Astrocyte (in vitro differentiated cells and primary cell): ENCODE measurements around the gene USP17L10. TPM values are rescaled to one million over a fixed set of nuclear protein-coding genes. Genes with fewer than 3 reads are reported as not detected.
"Not testable (repeated sequence)": the region's sequence is repeated elsewhere in the genome, so short reads cannot be mapped to it uniquely, and the experiment has no call there.

ENCODE experiments used
- DNase-seq: peaks from one replicate; pipeline ENCODE4 v3.0.0-alpha.2; 2010; ENCODE audit warnings: low read depth
- FAIRE-seq: peaks from 2 replicates; lab custom pipeline; 2011; peaks lifted over from hg19 to GRCh38; lab: Jason Lieb, UNC
- H2AFZ ChIP-seq: 2 replicates; pipeline ENCODE4 v1.6.0; 2012; ENCODE audit warnings: low read depth, low read length, inconsistent platforms
- H3K27ac ChIP-seq: 2 replicates; pipeline ENCODE4 v1.5.1; 2011; ENCODE audit warnings: low read depth, low read length, inconsistent platforms
- H3K27me3 ChIP-seq: 2 replicates; pipeline ENCODE4 v1.6.0; 2011; ENCODE audit warnings: low read length, inconsistent platforms; ENCODE audit not compliant: insufficient read depth
- H3K36me3 ChIP-seq: 2 replicates; pipeline ENCODE4 v1.5.1; 2011; ENCODE audit warnings: low read length, inconsistent platforms; ENCODE audit not compliant: insufficient read depth
- H3K4me1 ChIP-seq: 2 replicates; pipeline ENCODE4 v1.5.1; 2011; ENCODE audit warnings: low read length, inconsistent platforms; ENCODE audit not compliant: insufficient read depth
- H3K4me2 ChIP-seq: 2 replicates; pipeline ENCODE4 v1.6.0; 2012; ENCODE audit warnings: low read length, inconsistent platforms
- H3K4me3 ChIP-seq: 2 replicates; pipeline ENCODE4 v1.5.1; 2011; ENCODE audit warnings: low read depth, mild to moderate bottlenecking, low read length, inconsistent platforms; ENCODE audit not compliant: insufficient read depth
- H3K79me2 ChIP-seq: 2 replicates; pipeline ENCODE4 v1.6.0; 2012; ENCODE audit warnings: mild to moderate bottlenecking, low read length, inconsistent platforms; ENCODE audit not compliant: insufficient read depth
- H3K9ac ChIP-seq: 2 replicates; pipeline ENCODE4 v1.6.0; 2012; ENCODE audit warnings: mild to moderate bottlenecking, low read length, inconsistent platforms
- H3K9me3 ChIP-seq: 2 replicates; pipeline ENCODE4 v1.5.1; 2012; ENCODE audit warnings: low read depth, mild to moderate bottlenecking, low read length, inconsistent platforms; ENCODE audit not compliant: insufficient read depth
- H4K20me1 ChIP-seq: 2 replicates; pipeline ENCODE4 v1.6.0; 2012; ENCODE audit warnings: low read length, inconsistent platforms; ENCODE audit not compliant: insufficient read depth
- H3K27ac Mint-ChIP-seq: one replicate; pipeline ENCODE4 v1.8.0; 2021; ENCODE audit warnings: mild to moderate bottlenecking, mixed read lengths; ENCODE audit not compliant: unreplicated experiment
- H3K27me3 Mint-ChIP-seq: one replicate; pipeline ENCODE4 v1.8.0; 2021; ENCODE audit warnings: low read depth, mixed read lengths; ENCODE audit not compliant: unreplicated experiment
- H3K36me3 Mint-ChIP-seq: one replicate; pipeline ENCODE4 v1.8.0; 2021; ENCODE audit warnings: low read depth, mixed read lengths; ENCODE audit not compliant: unreplicated experiment
- H3K4me1 Mint-ChIP-seq: one replicate; pipeline ENCODE4 v1.8.0; 2021; ENCODE audit warnings: low read depth, mixed read lengths; ENCODE audit not compliant: unreplicated experiment
- H3K4me3 Mint-ChIP-seq: one replicate; pipeline ENCODE4 v1.8.0; 2021; ENCODE audit warnings: mild to moderate bottlenecking, moderate library complexity, mixed read lengths; ENCODE audit not compliant: unreplicated experiment
- H3K9me3 Mint-ChIP-seq: one replicate; pipeline ENCODE4 v1.8.0; 2021; ENCODE audit warnings: mild to moderate bottlenecking, mixed read lengths; ENCODE audit not compliant: unreplicated experiment
- total RNA-seq: library from RNA; stranded (reverse); gene quantifications from 2 replicates; pipeline ENCODE4 v1.2.1, GENCODE V29; 2021

Gene USP17L10
- total RNA-seq, 1 donor from 2014 or later = not detected

DNA sequence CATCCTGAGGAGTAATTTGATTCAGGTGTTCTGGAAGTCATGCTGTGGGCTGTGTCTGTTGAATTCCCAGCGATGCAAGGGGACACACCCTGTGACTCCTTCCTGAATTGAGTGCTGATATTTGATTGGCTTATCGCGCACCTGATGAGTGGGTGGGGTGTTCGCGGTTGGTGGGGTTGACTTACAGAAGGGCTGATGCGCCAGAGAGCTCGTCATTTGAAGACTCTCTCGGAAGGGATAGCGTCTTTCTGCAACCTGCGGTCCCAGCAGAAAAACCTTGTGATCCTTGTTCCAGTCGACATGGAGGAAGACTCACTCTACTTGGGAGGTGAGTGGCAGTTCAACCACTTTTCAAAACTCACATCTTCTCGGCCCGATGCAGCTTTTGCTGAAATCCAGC, 9.4 kb downstream of the USP17L10 start, which contains the start of gene USP17L12:
USP17L12 (plus strand) TSS at position 301 of the 400 bp plus-strand sequence; CDS start at position 301, 0 bp downstream.
- not testable (repeated sequence) for H3K4me1 ChIP-seq, DNase-seq, H4K20me1 ChIP-seq, H3K9ac ChIP-seq, H3K36me3 Mint-ChIP-seq, H3K9me3 Mint-ChIP-seq, H3K79me2 ChIP-seq, H3K4me2 ChIP-seq, H3K4me3 ChIP-seq, H3K27ac Mint-ChIP-seq, FAIRE-seq, H2AFZ ChIP-seq, H3K4me1 Mint-ChIP-seq, H3K27me3 ChIP-seq, H3K36me3 ChIP-seq, H3K27me3 Mint-ChIP-seq, H3K27ac ChIP-seq, H3K9me3 ChIP-seq, H3K4me3 Mint-ChIP-seq

- DNase-seq, H3K27me3 Mint-ChIP-seq, FAIRE-seq: not testable (repeated sequence)
Observed at GRCh38 chr4:9224596-9224995, 14.1 kb downstream of the USP17L10 start, which contains the start of gene USP17L13. TSS of gene USP17L13 (plus strand) at chr4:9224896. CDS start at chr4:9224896, 0 bp downstream.

GRCh38 chr4:9230249-9230648, 19.8 kb downstream of the USP17L10 start:
- not testable (repeated sequence) for H3K9ac ChIP-seq, H3K27ac ChIP-seq, H3K4me2 ChIP-seq, H3K4me3 ChIP-seq, H3K9me3 Mint-ChIP-seq, H4K20me1 ChIP-seq, H2AFZ ChIP-seq, H3K36me3 Mint-ChIP-seq, H3K27me3 ChIP-seq, H3K4me3 Mint-ChIP-seq, H3K36me3 ChIP-seq, FAIRE-seq, H3K27ac Mint-ChIP-seq, H3K27me3 Mint-ChIP-seq, DNase-seq, H3K4me1 Mint-ChIP-seq, H3K9me3 ChIP-seq, H3K4me1 ChIP-seq, H3K79me2 ChIP-seq

More at GRCh38 chr4:9224596-9224995, 14.1 kb downstream of the USP17L10 start, which contains the start of gene USP17L13:
- H3K4me3 Mint-ChIP-seq, H3K4me1 Mint-ChIP-seq, H3K4me2 ChIP-seq, H3K27ac ChIP-seq, H3K36me3 ChIP-seq, H3K27ac Mint-ChIP-seq, H3K36me3 Mint-ChIP-seq, H3K9ac ChIP-seq, H4K20me1 ChIP-seq, H3K4me3 ChIP-seq, H3K9me3 ChIP-seq, H2AFZ ChIP-seq, H3K4me1 ChIP-seq, H3K27me3 ChIP-seq, H3K9me3 Mint-ChIP-seq, H3K79me2 ChIP-seq: not testable (repeated sequence)

DNA sequence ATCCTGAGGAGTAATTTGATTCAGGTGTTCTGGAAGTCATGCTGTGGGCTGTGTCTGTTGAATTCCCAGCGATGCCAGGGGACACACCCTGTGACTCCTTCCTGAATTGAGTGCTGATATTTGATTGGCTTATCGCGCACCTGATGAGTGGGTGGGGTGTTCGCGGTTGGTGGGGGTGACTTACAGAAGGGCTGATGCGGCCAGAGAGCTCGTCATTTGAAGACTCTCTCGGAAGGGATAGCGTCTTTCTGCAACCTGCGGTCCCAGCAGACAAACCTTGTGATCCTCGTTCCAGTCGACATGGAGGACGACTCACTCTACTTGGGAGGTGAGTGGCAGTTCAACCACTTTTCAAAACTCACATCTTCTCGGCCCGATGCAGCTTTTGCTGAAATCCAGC, 23.6 kb downstream of the USP17L10 start, which contains the start of gene USP17L15:
USP17L15 (plus strand) TSS at position 301 of the 400 bp plus-strand sequence; CDS start at position 301, 0 bp downstream.
- not testable (repeated sequence) for H3K27ac ChIP-seq, H3K36me3 Mint-ChIP-seq, H3K79me2 ChIP-seq, H3K9me3 ChIP-seq, H3K27ac Mint-ChIP-seq, H3K4me1 Mint-ChIP-seq, H3K9me3 Mint-ChIP-seq, H3K4me2 ChIP-seq, DNase-seq, H3K4me1 ChIP-seq, H3K9ac ChIP-seq, H4K20me1 ChIP-seq, FAIRE-seq, H3K4me3 ChIP-seq, H3K4me3 Mint-ChIP-seq, H3K27me3 Mint-ChIP-seq, H3K36me3 ChIP-seq, H2AFZ ChIP-seq, H3K27me3 ChIP-seq

GRCh38 chr4:9238461-9238860, 28.0 kb downstream of the USP17L10 start:
- H3K27me3 Mint-ChIP-seq, H3K4me1 ChIP-seq, H2AFZ ChIP-seq, H3K27me3 ChIP-seq, H3K27ac ChIP-seq, H3K9me3 Mint-ChIP-seq, FAIRE-seq, H3K9ac ChIP-seq, H3K4me3 ChIP-seq, H3K4me1 Mint-ChIP-seq, H4K20me1 ChIP-seq, H3K36me3 ChIP-seq, H3K4me3 Mint-ChIP-seq, H3K27ac Mint-ChIP-seq, H3K79me2 ChIP-seq, H3K36me3 Mint-ChIP-seq, H3K4me2 ChIP-seq, H3K9me3 ChIP-seq: not testable (repeated sequence)
- peak; percentile 0 for DNase-seq

- H3K9me3 Mint-ChIP-seq, H3K36me3 ChIP-seq, H3K27me3 Mint-ChIP-seq, H3K27ac ChIP-seq, H4K20me1 ChIP-seq, H3K9ac ChIP-seq, FAIRE-seq, H3K79me2 ChIP-seq, H3K27ac Mint-ChIP-seq, H3K9me3 ChIP-seq, DNase-seq, H3K4me1 Mint-ChIP-seq, H3K36me3 Mint-ChIP-seq, H3K4me3 Mint-ChIP-seq, H3K27me3 ChIP-seq, H3K4me1 ChIP-seq, H3K4me2 ChIP-seq, H2AFZ ChIP-seq, H3K4me3 ChIP-seq: not testable (repeated sequence)
Observed at GRCh38 chr4:9243579-9243978, 33.1 kb downstream of the USP17L10 start, which contains the start of gene USP17L17. TSS of gene USP17L17 (plus strand) at chr4:9243879. CDS start at chr4:9243879, 0 bp downstream.
